HEK293 (cell line): ENCODE results near the gene FSCN2.

Source experiments
- ATF2 ChIP-seq: fragments of 450-650 bp; formaldehyde crosslinking; IDR thresholded peaks from 2 replicates; pipeline ENCODE4 v1.5.1; 2016; ENCODE audit warnings: missing biosample characterization, missing genetic modification characterization, low read depth
- BCL11B ChIP-seq: fragments of 450-650 bp; formaldehyde crosslinking; IDR thresholded peaks from 2 replicates; pipeline ENCODE4 v1.5.1; 2016; ENCODE audit warnings: low read depth, missing biosample characterization, missing genetic modification characterization
- EGR2 ChIP-seq: fragments of 450-650 bp; formaldehyde crosslinking; IDR thresholded peaks from 2 replicates; pipeline ENCODE4 v1.5.1; 2016; ENCODE audit warnings: low read depth, missing biosample characterization, missing genetic modification characterization
- FEZF1 ChIP-seq: fragments of 450-650 bp; formaldehyde crosslinking; IDR thresholded peaks from 2 replicates; pipeline ENCODE4 v1.5.1; 2016; ENCODE audit warnings: missing biosample characterization, missing genetic modification characterization
- HIC1 ChIP-seq: fragments of 450-650 bp; formaldehyde crosslinking; IDR thresholded peaks from 2 replicates; pipeline ENCODE4 v1.5.1; 2016; ENCODE audit warnings: missing biosample characterization, missing genetic modification characterization
- KLF10 ChIP-seq: fragments of 450-650 bp; IDR thresholded peaks from 2 replicates; pipeline ENCODE4 v1.5.1; 2018; ENCODE audit warnings: missing biosample characterization, mild to moderate bottlenecking, missing genetic modification characterization
- PATZ1 ChIP-seq: fragments of 450-650 bp; formaldehyde crosslinking; IDR thresholded peaks from 2 replicates; pipeline ENCODE4 v1.5.1; 2016; ENCODE audit warnings: missing biosample characterization, missing genetic modification characterization
- PBX3 ChIP-seq: sonication (generic); formaldehyde crosslinking; IDR thresholded peaks from 2 replicates; pipeline ENCODE4 v1.8.1; 2022; ENCODE audit warnings: mild to moderate bottlenecking, moderate library complexity, missing genetic modification reagents
- SP2 ChIP-seq: fragments of 450-650 bp; formaldehyde crosslinking; IDR thresholded peaks from 2 replicates; pipeline ENCODE4 v1.5.1; 2016; ENCODE audit warnings: missing biosample characterization, missing genetic modification characterization
- SP7 ChIP-seq: fragments of 450-650 bp; formaldehyde crosslinking; IDR thresholded peaks from 2 replicates; pipeline ENCODE4 v1.5.1; 2016; ENCODE audit warnings: missing biosample characterization, missing genetic modification characterization
- WT1 ChIP-seq: fragments of 450-650 bp; formaldehyde crosslinking; IDR thresholded peaks from 2 replicates; pipeline ENCODE4 v1.5.1; 2016; ENCODE audit warnings: missing biosample characterization, missing genetic modification characterization
- YY2 ChIP-seq: fragments of 450-650 bp; formaldehyde crosslinking; IDR thresholded peaks from 2 replicates; pipeline ENCODE4 v1.5.1; 2016; ENCODE audit warnings: missing biosample characterization, missing genetic modification characterization
- ZNF114 ChIP-seq: fragments of 450-650 bp; formaldehyde crosslinking; IDR thresholded peaks from 2 replicates; pipeline ENCODE4 v1.5.0; 2017; ENCODE audit warnings: missing biosample characterization, missing genetic modification characterization
- ZNF202 ChIP-seq: fragments of 450-650 bp; formaldehyde crosslinking; IDR thresholded peaks from 2 replicates; pipeline ENCODE4 v1.5.1; 2016; ENCODE audit warnings: missing biosample characterization, missing genetic modification characterization, borderline replicate concordance
- ZNF211 ChIP-seq: fragments of 450-650 bp; formaldehyde crosslinking; IDR thresholded peaks from 2 replicates; pipeline ENCODE4 v1.5.1; 2016; ENCODE audit warnings: low read depth, missing biosample characterization, missing genetic modification characterization
- ZNF23 ChIP-seq: fragments of 450-650 bp; formaldehyde crosslinking; IDR thresholded peaks from 2 replicates; pipeline ENCODE4 v1.5.1; 2016; ENCODE audit warnings: missing biosample characterization, missing genetic modification characterization, borderline replicate concordance
- ZNF274 ChIP-seq, 2 experiments: fragments of 200-500 bp in 1 of 2; fragments of 450-650 bp in 1 of 2; sonication (Bioruptor generic) in 1 of 2; formaldehyde crosslinking in 1 of 2; IDR thresholded peaks; 2 replicates each; pipeline versions ENCODE4 v1.5.1 to v1.6.1; 2014 to 2016; ENCODE audit warnings: borderline replicate concordance in 1 of 2, inconsistent platforms in 1 of 2, low read length in 1 of 2, missing biosample characterization in 1 of 2, missing genetic modification characterization in 1 of 2
- ZNF280C ChIP-seq: fragments of 450-650 bp; formaldehyde crosslinking; IDR thresholded peaks from 2 replicates; pipeline ENCODE4 v1.5.1; 2016; ENCODE audit warnings: missing biosample characterization, missing genetic modification characterization
- ZNF302 ChIP-seq: fragments of 450-650 bp; formaldehyde crosslinking; IDR thresholded peaks from 2 replicates; pipeline ENCODE4 v1.5.1; 2016; ENCODE audit warnings: missing biosample characterization, missing genetic modification characterization, low read depth
- ZNF311 ChIP-seq: fragments of 450-650 bp; formaldehyde crosslinking; IDR thresholded peaks from 2 replicates; pipeline ENCODE4 v1.5.1; 2017; ENCODE audit warnings: missing biosample characterization, missing genetic modification characterization, borderline replicate concordance
- ZNF324 ChIP-seq: fragments of 450-650 bp; formaldehyde crosslinking; IDR thresholded peaks from 2 replicates; pipeline ENCODE4 v1.5.1; 2016; ENCODE audit warnings: missing biosample characterization, missing genetic modification characterization
- ZNF391 ChIP-seq: fragments of 450-650 bp; formaldehyde crosslinking; IDR thresholded peaks from 2 replicates; pipeline ENCODE4 v1.5.1; 2016; ENCODE audit warnings: low read depth, missing biosample characterization, missing genetic modification characterization, borderline replicate concordance
- ZNF529 ChIP-seq: fragments of 450-650 bp; formaldehyde crosslinking; IDR thresholded peaks from 2 replicates; pipeline ENCODE4 v1.5.1; 2017; ENCODE audit warnings: missing genetic modification characterization, missing biosample characterization; ENCODE audit not compliant: insufficient replicate concordance
- ZNF544 ChIP-seq: fragments of 450-650 bp; formaldehyde crosslinking; IDR thresholded peaks from 2 replicates; pipeline ENCODE4 v1.5.0; 2017; ENCODE audit warnings: missing biosample characterization, missing genetic modification characterization
- ZNF571 ChIP-seq: fragments of 450-650 bp; formaldehyde crosslinking; IDR thresholded peaks from 2 replicates; pipeline ENCODE4 v1.5.0; 2017; ENCODE audit warnings: missing biosample characterization, missing genetic modification characterization
- ZNF580 ChIP-seq: fragments of 450-650 bp; formaldehyde crosslinking; IDR thresholded peaks from 2 replicates; pipeline ENCODE4 v1.5.1; 2016; ENCODE audit warnings: missing biosample characterization, missing genetic modification characterization
- ZNF585B ChIP-seq: fragments of 450-650 bp; formaldehyde crosslinking; IDR thresholded peaks from 2 replicates; pipeline ENCODE4 v1.5.1; 2016; ENCODE audit warnings: missing biosample characterization, missing genetic modification characterization
- ZNF645 ChIP-seq: fragments of 450-650 bp; formaldehyde crosslinking; IDR thresholded peaks from 2 replicates; pipeline ENCODE4; 2016; ENCODE audit warnings: missing biosample characterization, missing genetic modification characterization

The FSCN2 gene

GRCh38 chr17:81552244-81553017 lies 24.3 kb downstream of the FSCN2 start, which contains the start of gene FAAP100 (continued):
- TF ChIP-seq ZNF202 (tag by site-specific recombination) (no peak), PBX3 (0 out of 2 replicates have a peak, but pooled peaks have one; percentile 25), ZNF391 (no peak), YY2 (no peak; the same call in 1 of the 2 replicates), ZNF211 (tag by site-specific recombination) (no peak), ZNF529 (tag by site-specific recombination) (no peak), KLF10 (tag by site-specific recombination) (peak; percentile 23; the same call in 1 of the 2 replicates), HIC1 (no peak), ZNF645 (tag by site-specific recombination) (no peak), WT1 (tag by site-specific recombination) (peak; percentile 31; the same call in 1 of the 2 replicates), FEZF1 (no peak), ZNF571 (no peak), ZNF302 (no peak), ZNF114 (tag by site-specific recombination) (no peak), ZNF23 (tag by site-specific recombination) (no peak), ZNF585B (tag by site-specific recombination) (no peak), ZNF580 (tag by site-specific recombination) (no peak), ZNF324 (no peak), ZNF544 (no peak), ZNF274 (IDR thresholded peaks at IDR 0.05; ENCODE audit: low read length) (no peak), ZNF274 (tag by site-specific recombination; IDR thresholded peaks at IDR 0.05; ENCODE audit: borderline replicate concordance) (no peak), ZNF280C (tag by site-specific recombination) (no peak), EGR2 (tag by site-specific recombination) (peak; percentile 78), BCL11B (tag by site-specific recombination) (no peak; the same call in 1 of the 2 replicates), ZNF311 (tag by site-specific recombination) (no peak), PATZ1 (tag by site-specific recombination) (peak; percentile 85), SP2 (peak; percentile 73; the same call in 1 of the 2 replicates), ATF2 (tag by site-specific recombination) (no peak), SP7 (peak; percentile 66)
